HEK293 (cell line): ENCODE data around the gene TEX38.

Experiments used
- CTCF ChIP-seq: fragments of 450-650 bp; formaldehyde crosslinking; IDR thresholded peaks from 2 replicates; pipeline ENCODE4 v1.5.1; 2016; ENCODE audit warnings: missing biosample characterization, missing genetic modification characterization
- ELK4 ChIP-seq: IDR thresholded peaks from 2 replicates; pipeline ENCODE4 v1.6.1; 2011; ENCODE audit warnings: mild to moderate bottlenecking, low read depth, low read length, borderline replicate concordance
- RBAK ChIP-seq: fragments of 450-650 bp; formaldehyde crosslinking; IDR thresholded peaks from 2 replicates; pipeline ENCODE4 v1.5.1; 2016; ENCODE audit warnings: missing biosample characterization, missing genetic modification characterization
- ZFP3 ChIP-seq: fragments of 450-650 bp; formaldehyde crosslinking; IDR thresholded peaks from 2 replicates; pipeline ENCODE4 v1.5.1; 2016; ENCODE audit warnings: low read depth, missing biosample characterization, missing genetic modification characterization
- ZNF26 ChIP-seq: fragments of 450-650 bp; formaldehyde crosslinking; IDR thresholded peaks from 2 replicates; pipeline ENCODE4 v1.5.1; 2016; ENCODE audit warnings: missing biosample characterization, missing genetic modification characterization
- ZNF510 ChIP-seq: fragments of 450-650 bp; formaldehyde crosslinking; IDR thresholded peaks from 2 replicates; pipeline ENCODE4 v1.5.1; 2018; ENCODE audit warnings: mild to moderate bottlenecking, missing genetic modification characterization, missing biosample characterization; ENCODE audit not compliant: insufficient replicate concordance
- ZNF514 ChIP-seq: fragments of 450-650 bp; formaldehyde crosslinking; IDR thresholded peaks from 2 replicates; pipeline ENCODE4 v1.5.1; 2016; ENCODE audit warnings: missing biosample characterization, missing genetic modification characterization
- ZNF621 ChIP-seq: fragments of 450-650 bp; formaldehyde crosslinking; IDR thresholded peaks from 2 replicates; pipeline ENCODE4 v1.5.1; 2017; ENCODE audit warnings: missing biosample characterization, missing genetic modification characterization
- ZNF76 ChIP-seq: fragments of 450-650 bp; formaldehyde crosslinking; IDR thresholded peaks from 2 replicates; pipeline ENCODE4; 2016; ENCODE audit warnings: low read depth, missing biosample characterization, missing genetic modification characterization, borderline replicate concordance
- ZNF830 ChIP-seq: fragments of 450-650 bp; IDR thresholded peaks from 2 replicates; pipeline ENCODE4 v1.5.0; 2018; ENCODE audit warnings: missing biosample characterization, missing genetic modification characterization, low read depth, mild to moderate bottlenecking, moderate library complexity
- TF ChIP-seq, protein P1 (sequence below): sonication (generic); formaldehyde crosslinking; IDR thresholded peaks from 2 replicates; pipeline ENCODE4 v1.8.1; 2022; ENCODE audit warnings: mild to moderate bottlenecking, moderate library complexity, missing genetic modification reagents
- TF ChIP-seq, protein P2 (sequence below): fragments of 450-650 bp; formaldehyde crosslinking; IDR thresholded peaks from 2 replicates; pipeline ENCODE4 v1.5.1; 2016; ENCODE audit warnings: missing biosample characterization, missing genetic modification characterization, low read depth

DNA sequence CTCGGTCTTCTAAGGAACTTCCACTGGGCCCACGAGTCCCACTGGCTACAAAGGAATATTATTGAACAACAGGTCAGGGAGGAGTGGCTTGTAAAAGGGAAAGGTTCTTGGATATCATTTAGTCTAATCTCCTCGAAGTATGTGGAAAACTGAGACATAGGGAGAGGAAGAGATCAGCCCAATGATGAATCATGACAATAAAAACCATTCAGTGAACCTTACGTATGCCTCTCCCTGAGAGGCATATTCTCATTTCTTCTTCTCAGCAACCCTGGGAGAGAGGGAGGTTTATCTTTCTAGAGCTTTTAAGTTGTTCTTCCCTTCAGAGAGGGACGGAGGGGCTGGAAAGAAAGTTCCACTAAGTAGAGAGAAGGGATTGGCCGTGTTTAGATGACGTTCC, 49.7 kb upstream of the TEX38 start:
- TF ChIP-seq, protein P1, sequence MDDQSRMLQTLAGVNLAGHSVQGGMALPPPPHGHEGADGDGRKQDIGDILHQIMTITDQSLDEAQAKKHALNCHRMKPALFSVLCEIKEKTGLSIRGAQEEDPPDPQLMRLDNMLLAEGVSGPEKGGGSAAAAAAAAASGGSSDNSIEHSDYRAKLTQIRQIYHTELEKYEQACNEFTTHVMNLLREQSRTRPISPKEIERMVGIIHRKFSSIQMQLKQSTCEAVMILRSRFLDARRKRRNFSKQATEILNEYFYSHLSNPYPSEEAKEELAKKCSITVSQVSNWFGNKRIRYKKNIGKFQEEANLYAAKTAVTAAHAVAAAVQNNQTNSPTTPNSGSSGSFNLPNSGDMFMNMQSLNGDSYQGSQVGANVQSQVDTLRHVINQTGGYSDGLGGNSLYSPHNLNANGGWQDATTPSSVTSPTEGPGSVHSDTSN (CRISPR knock-in tag), result no peak
- TF ChIP-seq CTCF (tag by site-specific recombination), result no peak
- no peak for TF ChIP-seq ELK4
- no peak for TF ChIP-seq ZNF621
- no peak for TF ChIP-seq ZNF76 (tag by site-specific recombination)
- TF ChIP-seq, protein P2, sequence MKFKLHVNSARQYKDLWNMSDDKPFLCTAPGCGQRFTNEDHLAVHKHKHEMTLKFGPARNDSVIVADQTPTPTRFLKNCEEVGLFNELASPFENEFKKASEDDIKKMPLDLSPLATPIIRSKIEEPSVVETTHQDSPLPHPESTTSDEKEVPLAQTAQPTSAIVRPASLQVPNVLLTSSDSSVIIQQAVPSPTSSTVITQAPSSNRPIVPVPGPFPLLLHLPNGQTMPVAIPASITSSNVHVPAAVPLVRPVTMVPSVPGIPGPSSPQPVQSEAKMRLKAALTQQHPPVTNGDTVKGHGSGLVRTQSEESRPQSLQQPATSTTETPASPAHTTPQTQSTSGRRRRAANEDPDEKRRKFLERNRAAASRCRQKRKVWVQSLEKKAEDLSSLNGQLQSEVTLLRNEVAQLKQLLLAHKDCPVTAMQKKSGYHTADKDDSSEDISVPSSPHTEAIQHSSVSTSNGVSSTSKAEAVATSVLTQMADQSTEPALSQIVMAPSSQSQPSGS, result no peak
- TF ChIP-seq ZNF514 (tag by site-specific recombination), result no peak
- no peak for TF ChIP-seq ZNF830
- no peak for TF ChIP-seq RBAK (tag by site-specific recombination)
- no peak for TF ChIP-seq ZFP3 (tag by site-specific recombination)
- no peak for TF ChIP-seq ZNF510
- no peak for TF ChIP-seq ZNF26 (tag by site-specific recombination)
